Measurements from ENCODE around the gene ADGRL1.

The ADGRL1 gene

GRCh38 chr19:14164082-14164481 lies 41.9 kb downstream of the ADGRL1 start:
- no peak overlapping the region for H3K4me3 ChIP-seq (ENCODE audit: low read length)
- no peak for DNase-seq (ENCODE audit: low read depth)
- no peak for TF ChIP-seq CTCF (conservative IDR thresholded peaks at IDR 0.05; ENCODE audit: low read depth, low read length)

GRCh38 chr19:14162871-14163297 lies 43.1 kb downstream of the ADGRL1 start:
- no peak overlapping the region for H3K4me3 ChIP-seq (ENCODE audit: low read length)
- no peak for DNase-seq (ENCODE audit: low read depth)
- TF ChIP-seq CTCF (conservative IDR thresholded peaks at IDR 0.05; ENCODE audit: low read depth, low read length): no peak

GRCh38 chr19:14161305-14161704 lies 44.7 kb downstream of the ADGRL1 start:
- DNase-seq (ENCODE audit: low read depth): no peak
- TF ChIP-seq CTCF (conservative IDR thresholded peaks at IDR 0.05; ENCODE audit: low read depth, low read length): no peak
- no peak overlapping the region for H3K4me3 ChIP-seq (ENCODE audit: low read length)

GRCh38 chr19:14160017-14160703 lies 45.8 kb downstream of the ADGRL1 start:
- H3K4me3 ChIP-seq (ENCODE audit: low read length): no peak overlapping the region
- no peak for DNase-seq (ENCODE audit: low read depth)
- TF ChIP-seq CTCF (conservative IDR thresholded peaks at IDR 0.05; ENCODE audit: low read depth, low read length): no peak

- DNase-seq (ENCODE audit: low read depth): no peak
- H3K4me3 ChIP-seq (ENCODE audit: low read length): no peak overlapping the region
- no peak for TF ChIP-seq CTCF (conservative IDR thresholded peaks at IDR 0.05; ENCODE audit: low read depth, low read length)
Observed at GRCh38 chr19:14159059-14159458, 46.9 kb downstream of the ADGRL1 start.

- H3K4me3 ChIP-seq (ENCODE audit: low read length): no peak overlapping the region
- TF ChIP-seq CTCF (conservative IDR thresholded peaks at IDR 0.05; ENCODE audit: low read depth, low read length): no peak
- no peak for DNase-seq (ENCODE audit: low read depth)
Observed at GRCh38 chr19:14158276-14159023, 47.5 kb downstream of the ADGRL1 start.
